GM19240 (cell line): ENCODE measurements around the gene LRRC43.

Experiments
- DNase-seq: peaks from one replicate; pipeline ENCODE4 v3.0.0; 2011; ENCODE audit warnings: low spot score; ENCODE audit not compliant: insufficient read length

LRRC43 gene

GRCh38 chr12:122225683-122226365 is 42.9 kb downstream of the LRRC43 start, which contains the start of gene DIABLO:
Gene DIABLO, minus strand, starts transcription at chr12:122226052. Its CDS starts 38 bp downstream, at chr12:122226014.
- DNase-seq = peak; percentile 83

- no peak for DNase-seq
Measured at GRCh38 chr12:122226366-122227125, 43.6 kb downstream of the LRRC43 start.

DNA sequence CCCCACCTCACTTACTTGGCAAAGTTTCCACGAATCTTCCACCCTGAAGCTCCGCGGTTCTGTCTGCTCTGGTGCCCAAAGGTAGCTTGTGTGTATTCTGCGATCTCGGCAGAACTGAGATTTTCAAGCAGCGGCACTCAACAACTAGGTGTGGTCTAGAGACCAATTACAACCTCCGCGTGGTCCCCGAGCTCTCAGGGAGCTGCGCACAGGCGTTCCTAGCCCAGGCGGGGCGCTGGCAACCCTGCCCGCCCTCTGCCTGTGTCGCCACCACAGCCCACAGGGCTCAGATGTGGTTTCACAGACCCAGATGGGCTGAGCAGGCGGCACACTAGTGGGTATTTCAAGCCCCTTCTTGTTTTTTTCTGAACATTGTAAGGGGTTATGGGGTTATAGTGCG is 44.4 kb downstream of the LRRC43 start:
- no peak for DNase-seq

GRCh38 chr12:122228092-122228491 is 45.2 kb downstream of the LRRC43 start:
- DNase-seq = no peak

DNA sequence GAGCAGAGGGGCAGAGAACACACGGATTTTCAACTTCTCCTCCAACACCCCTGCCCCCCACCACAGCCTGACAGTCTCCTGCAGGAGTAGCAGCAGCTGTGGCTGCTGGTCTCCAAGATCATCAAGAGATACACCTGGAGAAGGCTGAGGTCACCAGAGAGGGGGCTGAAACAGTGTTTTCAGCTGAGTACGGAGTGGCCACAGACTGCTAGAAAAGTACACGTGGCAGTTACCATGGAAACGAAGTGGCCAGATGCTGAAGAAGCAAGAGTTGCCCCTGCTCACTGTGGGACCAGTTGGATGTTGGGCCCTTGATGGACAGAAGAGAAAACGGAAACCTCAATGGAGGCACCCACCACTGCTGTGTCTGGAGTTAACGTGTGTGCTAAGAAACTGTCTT is 47.9 kb downstream of the LRRC43 start:
- no peak for DNase-seq

DNA sequence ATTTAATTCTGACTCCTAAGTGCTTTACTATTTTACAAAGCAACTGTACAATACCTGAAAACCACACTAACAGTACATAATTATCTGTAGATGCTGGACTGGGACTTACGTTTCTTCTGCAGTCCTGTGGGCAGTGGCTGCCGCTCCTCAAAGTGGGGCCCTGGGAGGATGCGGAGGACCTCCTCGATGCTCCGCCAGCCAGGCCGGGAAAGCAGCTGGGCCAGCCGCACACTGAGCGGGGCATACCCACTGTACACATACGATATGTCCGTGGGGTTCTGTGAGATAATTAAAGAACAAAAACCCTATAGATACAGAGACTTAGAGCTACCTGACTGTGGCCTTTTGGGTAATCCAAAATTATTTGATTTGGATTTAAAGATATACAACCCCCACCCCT is 49.8 kb downstream of the LRRC43 start:
- no peak for DNase-seq

DNA sequence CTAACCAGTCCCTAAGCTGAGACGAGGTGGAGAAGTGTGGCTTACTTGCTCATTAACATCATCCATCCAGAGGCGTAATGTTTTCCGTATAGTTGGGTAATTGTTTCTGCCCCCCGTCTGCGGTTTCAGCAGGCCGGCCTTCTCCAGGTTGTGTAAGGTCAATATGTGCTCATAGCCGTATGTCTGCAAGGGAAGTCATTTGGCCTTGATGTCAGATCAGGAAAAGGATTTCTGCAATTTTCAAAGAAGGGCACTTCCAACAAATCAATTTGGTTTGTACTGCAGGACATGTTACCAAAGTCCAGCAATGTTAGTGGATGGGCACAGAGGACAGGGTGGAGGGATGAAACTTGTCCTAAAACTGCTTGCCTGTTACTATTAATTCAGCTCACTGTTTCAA is 52.8 kb downstream of the LRRC43 start:
- DNase-seq = no peak

DNA sequence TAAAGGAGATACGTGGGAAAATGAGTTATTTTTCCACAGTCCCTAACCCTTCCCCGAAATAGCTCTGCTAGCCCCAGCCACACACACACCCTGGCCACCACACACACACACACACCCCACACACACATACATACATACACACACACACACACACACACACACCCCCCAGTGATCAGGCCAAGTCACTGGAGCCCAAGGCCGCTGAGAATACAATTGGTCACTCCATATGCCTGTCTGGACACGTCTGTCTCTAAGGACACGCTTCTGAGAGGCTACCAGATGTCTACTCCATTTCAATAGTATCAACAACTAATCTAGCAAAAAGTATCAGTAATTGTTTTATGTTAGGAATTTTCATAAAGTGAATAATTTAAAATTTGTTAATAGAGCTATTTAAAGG is 55.9 kb downstream of the LRRC43 start:
- no peak for DNase-seq

DNA sequence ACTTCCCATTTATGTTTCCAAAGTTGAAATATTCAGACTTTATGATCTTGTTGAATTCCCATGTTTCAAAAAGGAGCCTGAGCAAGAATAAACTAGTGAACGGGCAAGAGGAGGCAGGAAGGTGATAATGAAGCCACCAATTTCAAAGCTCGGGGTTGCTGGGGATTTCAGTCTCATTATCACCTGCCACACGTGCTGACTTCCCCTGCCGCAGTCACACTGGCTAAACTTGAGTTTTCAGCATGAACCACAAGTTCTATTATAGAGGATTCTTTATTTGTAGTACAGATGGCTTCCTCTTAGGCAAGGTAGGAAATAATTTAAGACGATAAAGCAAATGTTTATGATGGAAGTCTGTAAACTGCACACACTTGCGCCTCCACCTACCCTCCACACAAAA is 61.0 kb downstream of the LRRC43 start:
- DNase-seq = no peak

- no peak for DNase-seq
Measured at GRCh38 chr12:122244565-122245371, 61.8 kb downstream of the LRRC43 start.

DNA sequence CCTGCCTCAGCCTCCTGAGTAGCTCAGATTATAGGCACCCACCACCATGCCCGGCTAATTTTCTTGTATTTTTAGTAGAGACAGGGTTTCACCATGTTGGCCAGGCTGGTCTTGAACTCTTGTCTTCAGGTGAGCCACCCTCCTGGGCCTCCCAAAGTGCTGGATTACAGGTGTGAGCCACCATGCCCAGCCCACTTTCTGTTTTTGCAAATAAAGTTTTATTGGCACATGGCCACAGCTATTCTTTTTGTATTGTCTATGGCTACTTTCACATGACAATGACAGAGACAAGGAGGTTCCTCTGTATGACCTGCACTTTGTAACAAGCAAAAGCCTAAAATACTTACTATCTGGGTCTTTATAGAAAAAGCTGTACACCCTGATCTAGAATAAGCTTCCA is 62.6 kb downstream of the LRRC43 start:
- no peak for DNase-seq

DNA sequence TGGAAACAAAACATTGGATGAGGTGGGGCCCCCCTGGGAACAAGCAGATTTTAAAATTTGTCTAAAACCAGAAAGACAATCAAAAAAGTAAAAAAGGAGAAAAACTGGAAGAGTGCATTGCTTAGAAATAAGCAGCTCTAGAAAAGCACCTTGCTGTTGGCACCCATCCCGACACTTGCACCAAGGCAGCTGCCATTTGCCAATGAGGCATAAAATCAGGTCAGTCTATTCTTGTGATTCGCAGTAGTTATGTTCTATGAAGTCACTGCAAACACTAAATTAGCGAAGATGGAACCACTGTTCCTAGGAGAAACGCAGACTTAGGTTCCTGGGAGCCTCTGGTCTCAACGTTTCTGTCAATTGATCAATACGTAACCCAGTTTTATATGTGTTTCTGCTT is 67.1 kb downstream of the LRRC43 start:
- DNase-seq = no peak

GRCh38 chr12:122250536-122250935 is 67.6 kb downstream of the LRRC43 start:
- DNase-seq = no peak
